ENCODE measurements around the gene SCYL3.
"Not testable (repeated sequence)": the region's sequence is repeated elsewhere in the genome, so short reads cannot be mapped to it uniquely, and the experiment has no call there.

The SCYL3 gene

DNA sequence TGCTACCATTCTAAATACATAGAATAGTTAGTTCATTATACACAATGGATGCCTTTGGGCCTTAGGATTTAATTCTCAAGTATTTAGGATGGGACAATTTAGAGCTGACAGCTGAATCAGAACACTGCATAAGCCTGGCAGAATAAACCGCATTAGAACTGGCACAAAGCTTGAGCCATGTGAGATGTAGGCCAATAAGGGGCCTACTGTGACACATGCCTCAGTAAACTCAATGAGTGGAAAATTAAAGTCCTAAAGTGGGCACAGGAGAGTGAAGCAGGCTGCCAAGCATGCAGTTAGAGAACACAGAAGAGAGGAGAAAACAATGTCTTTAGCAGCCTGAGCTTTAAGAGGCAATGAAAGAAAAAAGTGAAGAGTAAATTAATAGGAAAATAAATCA is 24.3 kb downstream of the SCYL3 start:
- no peak for DNase-seq

DNA sequence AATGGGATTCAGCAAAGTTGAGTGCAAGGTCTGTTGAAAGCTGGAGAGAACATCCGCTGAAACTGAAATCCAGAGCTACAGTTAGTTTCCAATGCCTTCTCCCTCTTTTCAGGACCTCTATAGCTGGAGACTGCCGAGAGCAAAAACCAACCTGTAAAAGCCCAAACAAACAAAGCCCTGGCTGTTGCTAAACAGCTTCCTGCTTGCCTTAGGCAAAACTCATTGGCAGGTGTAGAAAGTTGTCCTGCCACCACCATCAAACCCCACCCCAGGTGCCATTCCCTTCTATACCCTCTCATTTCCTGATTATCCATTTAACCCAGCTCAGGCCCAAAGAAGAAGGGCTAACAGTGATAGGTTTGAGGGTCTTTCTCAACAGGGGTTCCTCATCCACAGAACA is 24.7 kb downstream of the SCYL3 start:
- DNase-seq: no peak

DNA sequence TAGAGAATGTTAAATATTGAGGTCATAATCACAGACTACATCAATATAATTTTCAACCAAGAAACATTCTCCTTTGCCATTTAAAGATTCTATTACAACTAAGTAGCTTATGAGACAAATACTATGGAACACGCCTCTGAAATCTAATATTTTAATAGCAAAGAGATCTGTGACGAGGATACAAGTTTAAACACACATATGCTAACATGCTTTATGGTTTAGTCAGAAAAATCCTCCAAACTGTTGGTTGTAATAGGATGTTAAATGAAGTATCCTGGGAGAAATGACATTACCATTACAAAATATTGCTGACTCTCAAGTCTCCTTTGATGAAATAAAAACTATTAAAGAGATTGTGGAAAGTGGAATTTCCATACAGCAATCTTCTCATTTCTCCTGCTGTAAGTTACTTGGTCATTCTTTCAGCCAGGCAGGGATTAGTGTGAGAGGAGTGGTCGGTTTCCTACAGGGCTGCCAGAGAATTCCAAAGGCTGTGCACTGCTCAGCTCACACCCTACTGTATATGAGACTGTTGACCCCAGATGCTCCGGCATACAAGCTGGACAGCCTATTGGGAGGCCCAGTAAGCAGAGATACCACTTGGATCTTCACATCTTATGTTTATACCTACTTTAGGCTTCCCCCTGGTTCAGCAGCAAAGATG is 26.6 kb downstream of the SCYL3 start:
- no peak for DNase-seq

DNA sequence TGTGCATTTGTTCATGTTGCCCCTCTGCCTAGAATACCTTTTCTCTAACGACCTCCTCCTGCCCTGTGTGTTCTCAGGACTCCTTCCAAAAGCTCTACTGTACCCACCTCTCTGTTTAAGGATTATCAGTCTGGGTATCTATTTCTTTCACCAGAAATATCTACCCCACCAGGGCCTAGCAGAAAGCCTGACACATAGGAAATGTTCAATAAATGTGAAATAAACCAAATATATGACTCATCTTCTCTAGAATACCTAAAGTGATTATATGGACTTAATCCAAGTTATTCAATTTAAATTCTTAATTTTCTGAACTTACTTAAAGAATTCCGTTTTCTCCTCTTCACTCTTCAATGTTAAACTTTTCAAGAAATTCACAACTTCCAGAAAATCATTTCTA is 27.1 kb downstream of the SCYL3 start:
- DNase-seq: no peak

DNA sequence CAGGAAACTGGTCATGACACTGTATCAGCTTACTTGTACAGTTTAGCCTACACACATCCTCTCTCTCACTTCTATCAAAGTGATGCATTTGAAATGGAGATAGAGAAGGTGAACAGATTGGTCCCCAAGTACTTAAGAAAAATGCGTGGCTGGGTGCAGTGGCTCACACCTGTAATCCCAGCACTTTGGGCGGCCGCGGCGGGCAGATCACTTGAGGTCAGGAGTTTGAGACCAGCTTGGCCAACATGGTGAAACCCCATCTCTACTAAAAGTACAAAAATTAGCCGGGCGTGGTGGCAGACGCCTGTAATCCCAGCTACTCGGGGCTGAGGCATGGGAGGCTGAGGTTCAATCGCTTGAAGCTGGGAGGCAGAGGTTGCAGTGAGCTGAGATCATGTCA is 29.2 kb downstream of the SCYL3 start:
- DNase-seq: not testable (repeated sequence)

DNA sequence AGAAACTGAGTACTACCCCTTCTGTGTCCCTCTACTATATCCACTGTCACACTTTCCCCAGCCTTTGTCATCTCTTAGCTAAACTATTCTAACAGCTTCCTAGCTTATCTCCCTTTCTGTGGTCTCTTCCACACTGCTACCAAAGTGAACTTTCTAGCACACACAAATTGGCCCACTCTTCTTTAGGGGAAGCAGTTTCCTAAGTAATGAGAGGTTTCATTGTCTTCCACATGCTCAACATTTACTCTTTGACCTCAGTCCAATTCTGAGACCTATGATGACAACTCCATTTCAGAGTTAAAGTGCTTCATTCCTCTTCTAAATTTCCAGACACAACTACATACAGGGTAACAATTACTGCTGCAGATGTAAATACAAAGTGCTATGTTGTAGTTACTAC is 32.9 kb downstream of the SCYL3 start:
- DNase-seq: no peak

DNA sequence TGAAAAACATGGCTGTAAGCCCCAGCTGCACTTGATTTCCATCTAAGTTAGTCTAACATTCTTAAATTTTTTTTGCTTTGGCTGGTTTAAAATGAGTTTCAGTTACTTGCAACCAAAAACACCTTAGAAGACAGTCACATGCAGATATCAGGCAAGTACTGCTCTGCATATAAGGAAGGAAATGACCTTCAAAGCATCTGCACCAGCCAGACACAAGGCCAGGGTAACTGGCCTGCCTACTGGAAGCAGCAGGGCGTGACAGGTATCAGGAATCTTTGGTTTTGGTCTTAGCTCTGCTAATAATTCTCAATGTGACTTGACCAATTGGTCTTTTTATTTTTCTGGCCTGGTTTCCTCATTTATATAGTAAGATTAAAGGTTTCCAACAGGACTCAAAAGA is 33.5 kb downstream of the SCYL3 start:
- no peak for DNase-seq

DNA sequence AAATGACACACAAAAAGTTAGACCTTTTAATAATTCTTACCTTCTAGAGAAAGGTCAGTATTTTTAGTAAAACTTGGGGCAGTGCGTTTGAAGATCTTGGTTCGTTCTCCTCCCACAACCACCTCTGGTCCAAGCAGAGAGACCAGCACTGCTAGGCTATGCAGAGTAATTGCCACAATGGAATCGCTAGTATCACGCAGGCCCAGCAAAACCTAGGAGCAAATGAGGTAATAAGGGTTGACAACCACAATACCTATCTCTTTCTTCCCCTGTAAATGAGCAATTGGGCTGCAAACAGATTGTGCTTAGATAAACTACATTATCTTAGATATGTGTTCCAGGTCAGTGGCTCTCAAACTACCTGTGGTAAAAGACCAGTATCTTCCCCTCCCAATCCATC is 34.7 kb downstream of the SCYL3 start:
- DNase-seq: no peak

DNA sequence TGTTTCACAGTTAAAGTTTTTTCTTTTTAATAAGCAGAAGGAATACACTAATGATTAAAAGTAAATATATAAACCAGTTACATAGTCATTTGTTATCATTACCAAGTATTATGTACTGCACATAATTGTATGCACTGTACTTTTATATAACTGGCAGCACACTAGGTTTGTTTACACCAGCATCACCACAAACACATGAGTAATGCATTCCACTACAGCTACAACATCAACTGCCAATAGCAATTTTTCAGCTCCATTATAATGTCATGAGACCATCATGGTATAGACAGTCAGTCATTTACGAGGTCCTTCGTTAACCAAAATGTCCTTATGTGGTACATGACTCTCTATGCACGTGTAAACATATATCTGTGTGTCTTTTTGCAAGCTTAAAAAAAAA is 35.2 kb downstream of the SCYL3 start:
- no peak for DNase-seq

DNA sequence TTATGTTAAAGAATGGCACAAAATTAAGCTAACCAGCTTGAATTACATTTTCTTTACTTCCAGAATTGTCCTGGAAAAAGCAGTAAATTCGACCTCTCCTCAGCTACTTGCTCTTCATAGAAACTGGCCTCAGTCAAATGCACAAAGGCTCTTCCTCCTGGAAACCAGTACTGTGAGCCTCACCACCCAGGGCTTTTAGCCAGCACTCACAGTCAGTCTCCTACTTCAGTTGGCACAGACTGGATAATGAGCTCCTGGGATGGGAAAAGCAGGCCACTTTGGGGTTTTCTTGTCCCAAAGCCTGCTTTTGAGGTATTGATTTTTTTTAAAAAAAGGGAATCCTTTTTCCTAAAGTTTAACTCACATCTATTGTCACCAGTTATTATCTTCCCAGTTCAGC is 40.4 kb downstream of the SCYL3 start:
- DNase-seq: no peak

DNA sequence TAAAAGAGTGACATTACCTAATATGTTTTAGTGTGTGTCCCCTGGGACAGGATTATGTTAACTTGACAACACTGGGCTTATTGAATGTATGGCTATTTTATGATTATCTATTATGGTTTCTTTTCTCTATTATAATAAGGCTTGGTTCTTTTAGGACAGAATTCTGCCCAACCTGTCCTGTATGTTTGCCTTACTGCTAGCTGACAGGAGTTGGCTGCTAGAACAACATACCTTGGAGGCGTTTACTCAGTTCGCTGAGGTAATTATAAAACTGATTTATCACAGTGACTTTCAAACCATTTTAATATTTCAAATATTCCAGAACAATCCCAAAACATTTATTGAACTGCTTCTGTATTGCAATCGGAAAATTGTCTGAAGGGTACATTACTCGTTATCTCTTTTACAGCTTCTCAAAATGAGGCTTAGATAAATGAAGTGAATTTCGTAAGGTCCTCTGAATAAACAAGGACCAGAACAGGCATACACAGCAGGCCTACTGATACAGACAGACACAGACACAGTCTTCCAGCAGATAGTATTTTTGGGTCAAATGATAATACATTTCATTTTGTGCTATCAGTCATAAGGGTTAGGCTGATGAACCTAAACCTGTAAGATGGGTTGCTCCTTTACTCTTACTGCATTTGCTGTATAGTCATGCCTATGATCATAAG is 44.2 kb downstream of the SCYL3 start:
- no peak for DNase-seq

DNA sequence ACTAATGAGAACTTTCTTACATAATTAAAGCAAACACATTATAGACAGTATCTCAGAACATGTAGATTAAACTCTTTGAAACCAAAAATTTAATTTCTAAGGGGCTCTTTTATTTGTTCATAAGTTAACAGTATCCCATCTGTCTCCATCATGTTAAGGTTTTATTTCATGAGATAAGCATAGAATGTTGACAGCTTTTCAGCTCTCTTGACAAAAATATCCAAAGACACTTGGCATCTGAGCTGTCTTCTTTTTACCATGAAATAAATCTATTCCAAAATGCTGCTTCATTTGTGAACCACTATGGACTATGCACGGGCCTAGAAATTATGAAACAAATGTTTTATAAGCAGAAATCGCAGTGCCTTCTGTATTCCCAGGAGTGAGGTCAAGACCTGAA is 45.2 kb downstream of the SCYL3 start:
- DNase-seq: no peak

DNA sequence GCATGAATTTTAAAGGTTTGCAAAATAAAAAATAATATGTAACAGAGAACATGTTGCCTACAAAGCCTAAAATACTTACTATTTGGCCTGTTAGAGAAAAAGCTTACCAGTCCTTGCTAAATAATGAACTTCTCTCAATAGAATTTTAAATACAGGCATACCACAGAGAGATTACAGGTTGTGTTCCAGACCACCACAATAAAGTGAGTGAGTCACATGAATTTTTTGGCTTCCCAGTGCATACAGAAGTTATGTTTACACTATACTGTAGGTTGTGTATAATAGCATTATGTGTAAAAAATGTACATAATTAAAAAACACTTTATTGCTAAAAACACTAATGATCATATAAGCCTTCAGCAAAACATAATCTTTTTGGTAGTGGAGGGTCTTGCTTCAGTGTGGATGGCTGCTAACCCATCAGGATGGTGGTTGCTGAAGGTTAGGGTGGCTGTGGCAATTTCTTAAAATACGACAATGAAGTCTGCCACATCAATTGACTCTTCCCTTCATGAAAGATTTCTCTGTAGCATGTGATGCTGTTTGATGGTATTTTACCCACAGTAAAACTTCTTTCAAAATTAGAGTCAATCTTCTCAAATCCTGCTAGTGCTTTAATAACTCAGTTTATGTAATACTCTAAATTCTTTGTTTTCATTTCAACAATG is 48.6 kb downstream of the SCYL3 start:
- DNase-seq: no peak

DNA sequence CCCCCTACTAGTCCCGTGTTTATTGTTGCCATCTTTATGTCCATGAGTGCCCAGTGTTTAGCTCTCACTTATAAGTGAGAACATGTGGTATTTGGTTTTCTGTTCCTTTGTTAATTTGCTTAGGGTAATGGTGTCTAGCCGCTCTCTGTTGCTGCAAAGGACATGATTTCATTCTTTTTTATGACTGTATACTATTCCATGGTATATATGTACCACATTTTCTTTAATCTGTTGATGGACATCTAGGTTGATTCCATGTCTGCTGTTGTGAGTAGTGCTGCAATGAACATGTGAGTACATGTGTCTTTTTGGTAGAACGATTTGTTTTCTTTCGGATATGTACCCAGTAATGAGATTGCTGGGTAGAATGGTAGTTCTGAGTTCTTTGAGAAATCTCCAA is 54.8 kb downstream of the SCYL3 start:
- DNase-seq: no peak

DNA sequence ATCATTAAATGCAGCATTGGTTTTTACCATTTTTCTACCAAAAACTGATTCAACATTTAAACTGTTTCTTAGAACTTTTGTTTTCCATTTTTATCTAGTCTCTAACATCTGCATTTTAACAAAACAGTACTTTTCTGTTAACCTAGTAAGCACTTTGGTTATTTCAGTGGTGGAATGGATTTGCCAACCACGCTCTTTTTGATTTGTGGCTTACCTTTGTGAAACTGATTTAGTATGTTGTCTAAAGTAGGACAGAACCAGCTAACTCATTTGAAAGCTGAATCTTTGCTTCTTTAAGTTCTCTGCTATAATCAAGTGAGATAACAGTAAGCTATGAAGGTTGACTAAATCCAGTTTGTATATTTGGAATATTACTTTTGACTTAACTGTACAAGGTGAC is 57.5 kb downstream of the SCYL3 start:
- no peak for DNase-seq

DNA sequence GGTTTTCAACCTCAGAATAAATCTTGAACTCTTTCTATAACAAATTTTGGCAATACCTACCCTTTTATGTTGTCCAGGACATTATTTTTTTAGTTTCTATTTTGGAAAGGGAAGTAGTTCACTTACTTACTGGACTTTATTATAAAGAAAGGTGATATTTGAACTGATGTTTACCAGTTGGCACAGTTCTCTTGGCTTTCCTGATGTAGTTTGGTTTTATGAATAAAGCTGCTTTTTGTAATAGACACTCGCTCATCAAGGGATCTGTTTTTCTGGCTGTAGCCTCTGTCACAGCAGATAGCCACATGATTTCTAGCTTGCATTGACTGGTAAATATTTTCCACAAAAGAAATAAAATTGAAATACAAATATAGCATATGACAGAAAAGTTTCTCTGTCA is 58.0 kb downstream of the SCYL3 start:
- no peak for DNase-seq

DNA sequence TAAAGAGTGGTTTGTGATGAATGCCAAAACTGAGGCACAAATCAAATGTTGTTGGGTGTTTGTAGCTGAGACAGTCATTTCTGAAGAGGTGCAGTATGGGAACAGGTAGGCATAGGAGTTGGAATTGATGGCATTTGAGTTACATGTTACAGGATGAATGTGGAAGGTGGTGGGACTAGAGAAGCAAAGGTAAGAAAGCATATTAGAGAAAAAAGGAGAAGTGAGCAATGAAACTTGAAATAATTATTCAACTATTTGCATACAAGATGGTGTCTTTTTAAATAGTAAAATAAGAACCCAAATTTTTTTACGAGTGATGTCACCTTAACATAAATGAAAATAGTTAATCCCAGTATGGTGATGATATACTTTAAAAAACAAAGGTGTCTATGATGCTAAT is 58.8 kb downstream of the SCYL3 start:
- DNase-seq: no peak

DNA sequence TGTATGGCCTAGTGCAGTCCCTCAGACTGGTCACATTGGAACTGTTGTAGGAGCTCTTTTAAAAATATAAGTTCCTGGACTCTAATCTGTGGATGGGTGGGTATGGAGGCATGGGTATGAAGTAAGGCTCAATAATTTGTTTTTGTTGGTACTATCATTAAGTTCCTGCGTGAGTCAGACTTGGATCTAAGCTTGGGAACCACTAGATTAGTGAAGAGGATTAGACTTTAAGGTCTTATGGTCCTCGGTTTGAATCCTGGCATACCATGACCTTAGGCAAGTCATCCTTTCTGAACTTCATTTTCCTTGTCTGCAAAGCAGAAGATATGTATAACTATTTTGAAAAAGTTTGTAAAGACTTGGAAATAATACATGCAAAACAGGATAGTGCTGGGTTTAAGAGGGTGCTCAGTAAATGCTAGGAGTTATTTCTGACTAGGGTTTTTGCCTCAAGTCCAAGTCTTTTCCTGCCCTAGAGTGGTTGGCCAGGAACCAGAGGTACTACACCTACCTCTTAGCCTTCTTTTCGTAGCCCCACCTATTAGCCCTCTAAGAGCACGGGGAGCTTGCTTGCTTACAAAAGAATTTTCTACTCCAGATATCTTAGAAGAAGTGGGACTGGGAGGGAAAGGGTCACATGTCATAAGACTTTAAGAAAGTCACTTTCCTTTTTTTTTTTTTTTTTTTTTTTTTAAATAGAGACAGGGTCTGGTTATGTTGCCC is 60.4 kb downstream of the SCYL3 start:
- DNase-seq: no peak

DNA sequence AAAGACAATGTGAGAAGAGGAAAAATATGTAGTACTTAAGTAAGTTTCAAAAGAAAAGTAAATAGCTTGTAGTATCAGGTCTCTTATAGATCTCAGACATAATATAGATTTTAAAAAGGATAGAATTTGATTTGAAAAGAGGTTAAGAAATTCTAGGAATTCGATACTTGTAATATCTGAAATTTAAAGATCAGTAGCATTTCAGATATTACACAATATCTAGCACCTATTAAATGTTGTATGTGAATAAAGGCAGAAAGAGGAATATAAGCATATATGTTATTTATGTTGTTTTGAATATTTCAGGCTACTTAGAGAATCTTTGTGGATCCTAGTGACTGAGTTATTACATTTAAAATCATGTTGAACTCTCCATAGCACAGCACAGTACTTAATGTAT is 64.0 kb downstream of the SCYL3 start:
- no peak for DNase-seq

DNA sequence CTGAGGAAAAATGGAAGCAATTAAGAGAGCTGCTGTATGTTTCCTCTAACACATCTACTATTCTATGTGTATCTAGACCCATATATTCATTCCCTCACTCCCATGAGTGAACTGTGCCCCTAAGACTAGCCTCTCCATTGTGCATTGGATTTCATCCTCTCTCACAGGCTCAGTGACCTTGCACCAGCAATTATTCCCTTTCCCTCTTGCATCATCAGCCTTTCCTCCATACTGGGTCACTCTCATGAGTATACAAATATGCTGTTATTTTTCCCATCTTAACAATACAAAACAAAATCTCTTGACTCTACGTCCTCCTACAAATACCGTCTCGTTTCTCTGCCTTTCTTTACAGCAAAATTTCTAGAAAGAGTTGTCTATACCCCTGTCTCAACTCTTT is 69.5 kb downstream of the SCYL3 start:
- no peak for DNase-seq

DNA sequence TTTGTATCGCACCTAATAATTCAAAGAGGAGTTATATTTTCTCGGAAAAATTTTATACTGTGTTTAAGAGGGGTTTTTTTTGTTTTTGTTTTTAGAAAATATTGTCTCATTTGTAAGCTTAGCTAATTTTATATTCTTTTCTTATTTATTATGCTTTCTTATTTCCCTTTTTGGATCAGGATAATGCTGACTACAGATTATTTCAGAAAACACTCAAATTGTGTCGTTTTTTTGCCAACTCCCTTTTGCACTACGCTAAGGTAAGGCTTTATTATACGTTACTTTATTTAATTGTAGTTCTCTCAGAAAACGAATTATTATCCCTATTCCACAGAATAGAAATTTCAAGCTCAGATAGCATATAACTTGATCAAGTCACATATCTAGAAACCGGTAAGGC is 72.2 kb downstream of the SCYL3 start:
- DNase-seq: no peak

DNA sequence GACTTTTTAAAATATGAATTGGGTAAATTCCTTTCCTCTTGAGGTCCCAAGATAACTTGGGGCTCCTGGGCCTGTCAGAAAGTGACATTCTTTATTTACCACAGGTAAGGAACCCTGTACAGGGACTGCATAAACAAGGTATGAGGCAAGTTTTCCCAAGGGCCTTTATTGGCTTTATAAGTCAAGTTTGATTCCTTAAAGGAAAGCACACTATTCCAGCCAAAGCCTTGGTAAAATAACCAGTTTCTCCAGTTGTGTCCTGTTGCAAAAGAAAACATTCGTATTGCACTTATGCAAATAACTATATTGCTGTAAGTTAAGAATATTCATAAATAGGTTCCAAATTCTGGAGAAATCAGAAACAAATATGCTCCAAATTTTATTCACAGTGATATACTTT is 77.1 kb downstream of the SCYL3 start:
- no peak for DNase-seq

DNA sequence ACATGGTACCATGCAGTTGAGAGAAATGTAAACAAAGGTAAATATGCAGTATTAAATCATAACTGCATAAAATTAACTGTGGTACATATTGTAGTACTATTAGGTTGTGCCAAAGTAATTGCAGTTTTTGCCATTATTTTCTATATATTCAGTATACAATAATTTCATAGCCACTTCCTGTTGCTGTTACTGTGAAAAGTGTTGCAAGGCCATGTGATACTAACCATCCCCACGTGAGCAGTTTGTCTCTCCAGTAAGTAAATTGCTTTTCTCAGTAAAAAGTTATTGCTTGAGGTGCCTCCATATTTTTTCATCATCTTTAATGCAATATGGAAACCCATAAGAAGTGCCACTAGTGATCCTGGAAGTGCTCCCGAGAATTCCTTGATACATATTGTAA is 79.4 kb downstream of the SCYL3 start:
- DNase-seq: no peak

DNA sequence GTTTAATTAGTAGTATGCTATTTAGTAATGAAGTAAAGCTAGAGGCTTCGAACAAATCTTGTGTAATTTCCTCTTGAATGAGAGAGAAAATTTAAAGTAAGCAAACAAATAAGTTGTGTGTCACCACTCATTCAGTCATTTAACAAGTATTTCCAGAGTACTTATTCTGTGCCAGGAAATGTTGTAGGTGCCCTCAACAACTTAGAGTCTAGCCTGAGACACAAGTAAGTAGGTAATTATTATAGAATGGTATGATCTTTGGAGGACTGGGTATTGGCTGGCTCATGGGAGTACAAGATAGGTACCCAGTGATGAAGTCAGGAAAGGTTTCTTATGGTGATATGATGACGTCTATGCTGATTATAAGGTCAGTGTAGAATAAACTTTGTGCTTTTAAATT is 81.6 kb downstream of the SCYL3 start:
- DNase-seq: no peak
